ENCODE data around the gene PRKCH. TPM values are rescaled to one million over a fixed set of nuclear protein-coding genes. Genes with fewer than 3 reads are reported as not detected.
"Not testable (repeated sequence)": the region's sequence is repeated elsewhere in the genome, so short reads cannot be mapped to it uniquely, and the experiment has no call there.

PRKCH gene
- total RNA-seq, 1 experiment from 2014 or later: 3.5 TPM

DNA sequence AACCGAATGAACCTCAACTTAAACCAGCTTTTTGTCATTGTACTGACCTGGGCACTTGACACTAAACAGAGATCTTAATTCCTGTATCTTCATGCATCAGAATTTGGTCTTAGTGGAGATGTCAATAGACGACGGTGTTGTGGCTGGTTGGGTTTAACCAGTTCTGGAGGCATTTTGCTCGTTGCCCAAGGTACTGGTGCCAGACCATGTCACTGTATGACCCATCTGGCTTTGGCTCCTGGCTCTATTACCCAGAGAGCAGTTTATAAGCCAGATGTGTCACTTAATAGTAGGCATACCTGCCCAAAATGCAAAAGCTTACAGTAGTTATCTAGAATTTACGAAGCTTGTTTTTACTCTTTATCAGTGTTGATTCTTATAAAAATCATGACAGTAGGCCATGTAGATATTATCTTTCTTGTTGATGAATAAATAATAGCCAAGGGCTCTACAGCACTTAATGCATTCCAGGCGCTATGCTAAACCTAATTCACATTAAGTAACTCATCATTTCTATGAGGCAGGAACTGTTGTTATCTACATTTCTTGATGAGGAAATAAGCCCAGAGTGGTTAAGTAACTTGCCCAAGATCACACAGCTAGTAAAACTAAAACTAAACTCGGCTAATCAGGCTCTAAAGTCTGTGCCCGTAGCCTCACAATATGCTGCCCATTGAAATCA, 194.2 kb downstream of the PRKCH start:
- no peak for DNase-seq (ENCODE audit: low spot score)

DNA sequence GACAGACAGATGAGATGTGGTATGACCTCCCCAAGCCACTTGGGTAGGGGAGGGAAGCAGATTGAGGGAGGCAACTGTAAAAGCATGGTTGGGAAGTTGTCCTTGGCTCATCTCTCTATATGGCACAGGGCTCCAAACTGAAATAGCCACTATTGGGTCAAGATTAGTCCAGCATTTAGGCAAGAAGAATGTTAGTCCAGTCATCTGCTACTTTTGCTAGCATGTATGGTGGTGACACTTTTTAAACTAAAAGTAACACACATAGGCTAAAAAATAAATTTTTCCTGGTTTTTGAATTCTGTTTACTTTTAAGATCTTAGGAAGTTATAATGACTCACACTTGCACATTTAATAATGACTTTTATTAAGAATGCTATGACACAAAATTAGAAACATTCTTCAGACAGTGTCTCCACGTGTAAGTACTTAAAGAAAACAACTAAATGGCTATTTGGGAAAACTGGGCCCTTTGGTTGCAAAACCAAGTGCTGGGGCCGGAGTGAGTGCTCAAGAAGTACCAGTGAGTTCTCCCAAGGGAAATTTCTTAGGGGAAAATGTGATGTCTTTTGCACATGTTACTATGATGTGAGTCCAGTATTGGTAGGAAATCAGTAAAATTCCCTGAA, 194.9 kb downstream of the PRKCH start:
- DNase-seq (ENCODE audit: low spot score): no peak

DNA sequence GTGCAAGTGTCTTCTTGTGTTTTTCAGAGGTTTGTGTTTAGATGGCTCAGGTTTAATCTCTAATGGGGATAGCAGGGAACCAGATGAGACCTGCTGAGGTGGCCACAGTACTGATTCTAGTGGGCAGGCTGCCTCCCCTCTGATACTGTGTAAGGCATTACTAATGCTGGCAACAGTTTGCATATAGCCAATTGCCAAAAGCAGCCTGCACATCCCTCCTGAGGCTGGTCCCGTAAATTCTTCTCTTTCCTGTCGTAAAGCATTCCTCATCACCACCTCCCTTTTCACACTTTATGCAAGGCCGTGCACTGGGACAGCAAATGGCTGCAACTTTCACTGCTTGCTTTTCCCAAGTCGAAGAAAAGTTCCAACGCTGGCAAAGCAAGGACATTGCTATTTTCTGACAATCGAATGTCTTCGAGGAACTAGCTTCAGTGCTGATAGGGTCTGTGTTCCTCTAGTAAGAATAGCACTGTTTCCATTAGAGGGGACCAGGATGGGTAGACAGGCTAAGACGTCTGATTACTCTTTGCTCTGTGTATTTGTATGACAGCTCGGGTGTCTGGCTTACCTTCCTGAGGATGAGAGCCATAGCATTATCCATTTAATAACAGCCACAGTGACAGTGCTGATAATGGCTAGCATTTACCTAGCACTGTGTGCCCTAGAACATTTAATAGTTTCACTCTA, 195.7 kb downstream of the PRKCH start:
- DNase-seq (ENCODE audit: low spot score): no peak

DNA sequence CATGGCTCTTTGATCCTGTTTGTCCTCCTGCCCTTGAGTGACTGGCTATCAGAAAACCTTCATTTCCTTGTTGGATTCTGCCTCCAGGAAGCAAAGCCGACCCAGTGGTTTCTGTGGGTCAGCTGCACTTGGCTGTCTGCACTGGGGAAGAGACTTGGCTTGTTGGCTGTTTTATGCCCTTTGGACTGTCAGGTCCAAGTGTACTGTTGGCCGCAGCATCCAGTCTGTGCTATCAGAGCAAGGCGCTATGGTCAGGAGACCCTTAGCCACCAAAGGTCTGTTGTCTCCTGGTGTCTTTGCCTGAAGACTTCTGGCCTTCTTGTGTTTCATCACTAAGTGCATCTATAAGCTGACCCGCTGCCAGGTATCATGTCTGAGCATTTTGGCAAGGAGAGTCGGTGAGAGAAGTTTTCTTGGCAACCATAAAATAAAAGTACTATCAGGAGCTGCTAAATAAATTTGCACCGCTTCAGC, 196.6 kb downstream of the PRKCH start:
- no peak for DNase-seq (ENCODE audit: low spot score)

DNA sequence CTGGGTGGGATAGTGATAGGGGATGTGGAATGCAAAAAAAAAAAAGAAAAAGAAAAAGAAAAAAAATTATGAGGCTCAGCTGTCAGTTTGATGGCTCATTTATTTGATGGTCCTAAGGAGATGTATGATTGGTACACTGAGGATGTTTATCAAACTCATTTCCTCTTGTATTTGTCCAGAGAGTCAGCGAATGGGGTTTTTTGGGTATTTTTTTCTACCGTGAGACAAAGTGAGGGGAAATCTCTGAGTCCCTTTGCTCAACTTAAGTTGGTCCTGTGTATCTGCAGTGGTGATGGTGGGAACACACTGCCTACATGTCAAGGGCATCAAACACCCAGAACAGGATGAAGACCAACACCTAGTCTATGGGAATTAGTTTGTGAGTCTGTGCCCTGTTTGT, 197.0 kb downstream of the PRKCH start:
- DNase-seq (ENCODE audit: low spot score): no peak

DNA sequence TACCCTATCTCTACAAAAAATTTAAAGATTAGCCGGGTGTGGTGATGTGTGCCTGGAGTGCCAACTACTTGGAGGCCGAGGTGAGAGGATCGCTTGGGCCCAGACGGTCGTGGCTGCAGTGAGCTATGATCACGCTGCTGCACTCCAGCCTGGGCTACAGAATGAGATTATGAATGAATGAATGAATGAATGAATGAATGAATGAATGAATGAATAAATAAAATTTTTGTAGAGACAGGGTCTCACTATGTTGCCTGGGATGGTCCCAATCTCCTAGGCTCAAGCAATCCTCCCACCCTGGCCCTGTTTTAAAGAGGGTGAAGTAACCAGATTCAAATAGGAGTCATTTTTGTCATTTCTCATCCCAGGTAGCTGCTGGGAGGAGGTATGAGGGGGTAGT, 197.7 kb downstream of the PRKCH start:
- DNase-seq (ENCODE audit: low spot score): no peak

DNA sequence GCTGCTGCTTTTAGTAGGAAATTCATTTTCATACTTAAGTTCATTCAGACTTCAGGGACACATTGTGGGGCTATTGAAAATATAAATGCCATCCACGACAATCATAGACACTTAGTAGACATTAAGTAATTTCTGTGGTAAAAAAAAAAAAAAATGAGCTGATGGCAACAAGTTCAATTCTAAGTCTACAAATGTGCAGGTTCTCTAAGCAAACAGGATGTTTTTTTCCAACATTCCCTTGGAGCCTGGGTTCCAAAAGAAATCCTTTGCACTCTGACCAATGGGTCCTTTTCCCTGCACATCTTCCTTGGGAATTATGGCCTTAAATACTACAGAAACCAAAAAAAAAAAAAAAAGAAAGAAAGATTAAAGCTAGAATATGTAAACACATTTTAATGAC, 198.4 kb downstream of the PRKCH start:
- DNase-seq (ENCODE audit: low spot score): no peak

DNA sequence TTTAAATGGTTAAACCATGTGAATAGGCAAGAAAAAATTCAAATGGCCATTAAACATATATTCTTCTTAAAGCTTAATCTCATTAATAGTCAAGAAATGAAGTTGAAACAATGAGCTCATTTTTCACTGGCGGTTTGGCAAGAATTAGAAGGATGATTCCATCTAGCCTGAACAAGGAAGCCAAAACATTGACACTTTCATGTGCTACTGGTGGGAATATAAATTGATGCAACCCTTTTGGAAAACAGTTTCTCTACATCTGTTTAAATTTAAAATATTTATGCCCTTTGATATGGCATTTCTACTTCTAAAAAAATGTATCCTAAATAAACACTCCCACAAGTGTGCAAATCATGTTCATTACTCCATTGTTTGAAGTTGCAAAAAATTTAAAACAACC, 199.2 kb downstream of the PRKCH start:
- no peak for DNase-seq (ENCODE audit: low spot score)

DNA sequence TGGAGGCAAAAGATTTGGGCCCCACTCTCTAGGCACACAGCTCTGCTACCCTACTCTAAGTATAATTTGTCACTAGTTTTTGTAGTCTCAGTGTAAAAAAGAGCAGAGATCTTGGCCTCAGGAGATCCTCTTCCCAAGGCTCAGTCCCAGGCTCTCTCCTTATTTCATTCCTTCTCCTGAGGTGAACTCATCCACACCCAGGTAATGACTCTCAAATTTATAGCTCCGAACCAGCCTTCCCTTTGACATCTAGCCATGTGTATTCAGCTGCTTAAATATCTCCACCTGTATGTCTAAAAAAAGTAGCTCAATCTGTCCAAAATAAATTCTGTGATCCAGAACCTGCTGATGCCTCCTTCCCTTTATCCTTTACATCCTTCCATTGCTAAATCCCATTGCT, 200.4 kb downstream of the PRKCH start:
- no peak for DNase-seq (ENCODE audit: low spot score)

DNA sequence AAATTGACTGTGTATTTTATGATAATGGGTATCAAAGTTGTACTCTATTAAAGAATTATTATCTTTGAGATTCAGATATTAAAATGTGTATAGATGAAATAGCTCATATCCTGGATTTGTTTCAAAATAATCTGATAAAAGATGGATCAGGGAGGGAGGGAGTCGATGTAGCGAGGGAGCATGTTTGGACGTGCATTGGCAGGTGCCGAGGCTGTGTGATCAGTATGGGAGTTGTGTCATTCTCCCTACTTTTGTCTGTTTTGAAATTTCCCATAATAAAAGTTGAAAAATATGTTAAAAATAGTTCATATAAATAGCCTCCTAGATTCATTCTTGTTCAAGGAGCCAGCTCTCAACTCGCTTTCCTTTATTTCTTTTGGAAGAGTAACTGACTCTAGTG, 202.4 kb downstream of the PRKCH start:
- no peak for DNase-seq (ENCODE audit: low spot score)

DNA sequence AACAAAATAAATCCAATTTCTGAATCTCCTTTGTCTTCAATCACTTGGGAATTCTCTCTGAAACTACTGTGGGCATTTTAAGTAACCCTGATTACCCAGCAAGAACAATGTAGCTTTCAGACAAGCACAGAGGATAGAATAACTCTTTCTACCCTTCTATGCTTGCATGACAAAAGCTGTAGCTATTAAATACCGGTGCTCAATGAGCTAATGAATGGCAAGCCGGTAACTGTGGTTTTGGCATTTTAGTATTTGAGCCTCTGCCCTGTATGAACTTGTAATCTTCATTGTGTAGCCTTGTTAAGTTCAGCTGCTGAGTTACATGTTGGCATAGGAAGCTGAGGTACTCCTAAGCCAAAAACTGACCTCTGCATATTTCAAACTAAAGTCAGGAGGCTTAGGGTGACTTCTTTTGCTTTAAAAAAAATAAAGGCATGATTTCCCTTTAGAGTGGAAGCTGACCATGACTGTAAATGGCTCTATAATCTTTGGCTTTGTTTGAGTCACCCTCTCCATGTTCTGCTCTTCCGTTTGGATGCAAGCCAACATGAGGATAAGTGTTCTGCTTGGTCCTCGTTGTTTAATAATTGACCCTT, 202.9 kb downstream of the PRKCH start:
- DNase-seq (ENCODE audit: low spot score): peak; percentile 66

DNA sequence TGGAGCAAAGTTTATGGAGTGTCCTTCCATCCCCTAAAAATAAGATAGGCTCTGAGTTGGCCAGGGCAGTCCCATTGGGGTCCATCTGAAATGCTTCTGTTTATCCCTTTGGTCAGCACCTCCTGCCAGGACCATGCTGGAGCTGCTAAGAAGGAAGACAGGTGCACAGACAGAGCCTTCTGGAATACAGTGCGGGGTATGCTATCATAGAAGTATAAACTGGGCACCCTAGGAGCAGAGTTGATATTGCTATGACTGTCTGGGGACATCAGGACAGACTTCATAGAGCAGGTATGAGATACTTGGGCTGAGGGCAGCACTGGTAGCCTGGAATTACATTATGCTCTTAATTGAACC, 203.5 kb downstream of the PRKCH start:
- no peak for DNase-seq (ENCODE audit: low spot score)

DNA sequence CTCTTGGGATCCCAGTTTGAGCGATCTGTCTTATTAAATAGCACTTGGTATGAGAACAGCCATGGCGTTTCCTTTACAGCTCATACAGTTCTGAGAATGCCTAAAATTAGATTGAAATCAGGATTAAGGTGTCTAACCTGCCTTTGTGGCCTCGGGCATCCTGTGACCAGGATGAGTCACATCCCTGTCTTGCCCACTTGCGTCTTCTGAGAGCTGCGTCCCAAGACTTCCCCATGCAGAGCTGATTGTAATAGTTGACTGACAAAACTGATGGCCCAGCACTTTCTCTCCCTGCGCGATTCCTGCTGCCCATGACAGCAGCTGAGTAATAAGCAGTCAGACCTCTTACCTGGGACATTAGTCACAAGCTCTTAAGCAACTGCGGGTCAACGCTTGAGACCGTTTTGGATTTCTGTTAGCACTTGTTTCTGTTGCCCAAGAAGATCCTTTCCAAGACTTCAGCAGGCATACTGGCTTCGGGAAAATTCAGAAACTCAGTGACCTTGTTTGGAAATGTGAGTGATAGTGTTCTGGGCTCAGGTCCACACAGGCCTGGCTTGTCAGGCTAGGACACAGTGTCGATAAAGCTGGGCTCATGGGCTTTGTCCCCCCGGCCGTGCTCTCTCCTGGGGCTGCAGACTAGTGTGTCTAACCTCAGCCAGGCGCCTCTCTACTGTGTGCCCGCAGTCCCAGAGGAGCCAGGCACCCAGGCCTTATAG, 204.1 kb downstream of the PRKCH start:
- peak; percentile 87 for DNase-seq (ENCODE audit: low spot score)

DNA sequence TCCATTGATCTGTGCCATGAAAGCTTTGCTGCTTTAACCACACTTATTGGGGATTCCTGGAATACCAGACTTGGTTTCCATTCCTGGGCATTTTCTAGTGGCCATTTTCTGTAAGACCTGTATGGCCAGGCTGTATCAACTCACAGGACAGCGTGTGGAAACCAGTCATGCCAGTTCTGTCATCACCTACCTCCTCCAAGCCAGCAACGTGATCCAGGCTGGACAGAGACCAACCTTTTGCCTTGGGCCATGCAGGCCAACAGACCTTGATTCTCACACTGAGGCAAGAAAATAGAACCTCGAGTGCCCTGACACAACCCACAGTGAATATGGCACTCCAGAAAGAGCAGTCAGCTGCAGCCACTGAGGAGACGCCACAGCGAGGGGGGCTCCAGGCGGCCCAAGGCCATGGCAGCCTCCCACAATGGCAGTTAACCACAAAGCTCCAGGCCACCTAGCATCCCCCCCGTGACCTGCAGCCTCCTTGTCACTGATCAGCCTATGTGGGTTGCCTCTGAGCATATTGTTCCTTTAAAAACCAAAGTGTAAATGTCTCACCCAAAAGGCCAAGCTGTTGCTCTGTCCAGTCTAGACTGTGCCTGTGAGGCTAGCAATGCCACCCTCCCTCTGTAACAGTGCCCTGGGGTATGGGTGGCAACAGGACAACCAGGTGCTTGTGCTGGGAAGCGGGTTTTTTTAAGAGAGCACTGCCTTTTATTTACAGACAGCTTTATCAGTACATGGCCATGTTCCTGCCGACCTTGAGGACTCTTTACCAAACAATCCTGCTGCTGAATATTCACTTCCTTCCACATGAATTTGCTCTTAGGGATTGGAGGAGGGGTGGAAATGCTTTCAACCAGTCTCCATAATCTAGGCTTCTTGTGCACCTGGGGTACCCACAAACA, 205.3 kb downstream of the PRKCH start:
- no peak for DNase-seq (ENCODE audit: low spot score)

DNA sequence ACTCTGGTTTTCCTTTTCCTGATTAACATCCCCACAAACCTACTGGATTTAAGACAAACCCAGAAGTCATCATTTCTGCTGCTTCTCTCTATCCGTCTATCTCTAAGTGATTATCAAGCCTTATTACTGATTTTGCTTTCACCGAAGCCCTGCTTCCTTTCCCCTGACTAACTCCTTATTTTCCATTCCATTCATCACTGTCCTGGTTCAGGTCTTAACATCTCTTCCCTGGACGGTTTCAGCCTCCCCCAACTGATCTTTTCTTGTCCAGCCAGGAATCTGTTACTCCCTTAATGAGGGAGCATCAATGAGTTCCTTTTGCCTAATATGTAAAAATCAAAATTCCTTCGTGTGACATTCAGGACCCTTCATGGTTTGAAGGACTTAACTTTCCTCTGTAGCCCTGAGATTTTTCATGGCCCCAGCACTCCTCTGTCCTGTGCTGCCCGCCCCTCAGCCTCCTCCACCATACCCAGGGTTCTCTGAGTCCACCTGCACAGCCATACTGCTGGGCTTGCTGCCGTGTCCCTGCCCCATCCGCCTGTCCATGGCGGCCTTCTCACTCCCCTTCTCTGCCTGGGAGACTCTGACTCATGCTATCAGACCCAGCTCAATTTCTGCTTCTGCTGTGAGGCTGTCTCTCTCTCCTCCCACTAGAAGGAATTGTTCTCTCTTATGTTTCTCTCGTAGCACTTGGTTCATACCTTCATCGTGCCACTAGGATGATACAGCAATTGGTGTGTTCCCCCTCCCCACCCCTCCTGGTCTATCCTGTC, 206.1 kb downstream of the PRKCH start:
- peak; percentile 73 for DNase-seq (ENCODE audit: low spot score)

DNA sequence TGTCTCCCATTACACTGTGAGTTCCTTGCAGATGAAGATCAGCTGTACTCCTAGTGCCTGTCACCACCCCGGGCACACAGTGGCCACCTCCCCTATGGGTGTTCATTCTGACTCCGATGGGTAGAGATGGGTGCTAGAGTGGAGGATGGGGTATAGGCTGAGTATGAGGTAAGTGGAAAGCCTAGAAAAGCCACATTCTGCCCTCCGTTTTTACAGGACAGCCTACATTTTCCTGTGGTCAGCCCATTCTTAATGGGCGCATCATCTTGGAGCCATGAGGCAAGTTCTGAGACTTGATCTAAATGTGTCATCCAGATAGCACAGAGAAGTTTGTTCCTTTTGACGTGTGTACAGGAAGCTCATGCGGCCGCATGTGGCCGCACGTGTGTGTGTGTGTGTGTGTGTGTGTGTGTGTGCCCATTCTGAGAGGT, 207.2 kb downstream of the PRKCH start:
- DNase-seq (ENCODE audit: low spot score): peak; percentile 79

DNA sequence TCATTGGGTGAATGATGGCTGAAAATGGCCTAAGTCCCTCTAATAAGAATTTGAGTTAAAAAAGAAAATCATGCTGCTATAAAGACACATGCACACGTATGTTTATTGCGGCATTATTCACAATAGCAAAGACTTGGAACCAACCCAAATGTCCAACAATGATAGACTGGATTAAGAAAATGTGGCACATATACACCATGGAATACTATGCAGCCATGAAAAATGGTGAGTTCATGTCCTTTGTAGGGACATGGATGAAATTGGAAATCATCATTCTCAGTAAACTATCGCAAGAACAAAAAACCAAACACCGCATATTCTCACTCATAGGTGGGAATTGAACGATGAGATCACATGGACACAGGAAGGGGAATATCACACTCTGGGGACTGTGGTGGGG, 208.0 kb downstream of the PRKCH start:
- DNase-seq (ENCODE audit: low spot score): not testable (repeated sequence)

DNA sequence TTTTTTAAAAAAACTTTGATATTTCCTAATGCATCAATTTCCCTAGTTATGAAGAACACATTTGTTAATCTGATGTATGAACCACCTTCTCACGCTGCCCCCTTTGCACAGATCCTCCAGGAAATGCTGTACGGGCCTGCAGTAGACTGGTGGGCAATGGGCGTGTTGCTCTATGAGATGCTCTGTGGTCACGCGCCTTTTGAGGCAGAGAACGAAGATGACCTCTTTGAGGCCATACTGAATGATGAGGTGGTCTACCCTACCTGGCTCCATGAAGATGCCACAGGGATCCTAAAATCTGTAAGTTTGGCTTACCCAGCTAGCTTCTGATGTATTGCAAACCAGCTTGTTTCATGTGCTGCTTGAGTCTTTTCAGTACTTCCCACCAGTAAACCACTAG, 208.9 kb downstream of the PRKCH start:
- DNase-seq (ENCODE audit: low spot score): no peak

DNA sequence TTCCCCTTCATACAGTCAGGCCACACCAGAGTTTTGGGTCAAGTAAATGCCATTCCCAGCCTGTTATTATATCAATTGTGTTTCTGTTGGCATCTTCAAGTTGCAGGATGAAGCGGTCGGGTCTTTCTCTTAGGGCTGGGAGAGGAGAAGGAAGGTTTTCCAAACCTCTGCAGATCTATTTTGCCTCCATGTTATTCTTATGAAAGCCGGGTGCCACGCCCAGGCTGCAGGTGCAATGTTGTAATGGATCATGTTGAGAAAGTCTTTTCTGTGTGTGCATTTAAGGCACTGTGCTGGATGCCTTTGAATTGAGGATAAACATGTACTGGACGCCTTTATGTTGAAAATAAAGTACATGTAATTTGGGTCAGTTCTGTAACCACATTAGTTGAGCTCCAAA, 209.5 kb downstream of the PRKCH start:
- no peak for DNase-seq (ENCODE audit: low spot score)

DNA sequence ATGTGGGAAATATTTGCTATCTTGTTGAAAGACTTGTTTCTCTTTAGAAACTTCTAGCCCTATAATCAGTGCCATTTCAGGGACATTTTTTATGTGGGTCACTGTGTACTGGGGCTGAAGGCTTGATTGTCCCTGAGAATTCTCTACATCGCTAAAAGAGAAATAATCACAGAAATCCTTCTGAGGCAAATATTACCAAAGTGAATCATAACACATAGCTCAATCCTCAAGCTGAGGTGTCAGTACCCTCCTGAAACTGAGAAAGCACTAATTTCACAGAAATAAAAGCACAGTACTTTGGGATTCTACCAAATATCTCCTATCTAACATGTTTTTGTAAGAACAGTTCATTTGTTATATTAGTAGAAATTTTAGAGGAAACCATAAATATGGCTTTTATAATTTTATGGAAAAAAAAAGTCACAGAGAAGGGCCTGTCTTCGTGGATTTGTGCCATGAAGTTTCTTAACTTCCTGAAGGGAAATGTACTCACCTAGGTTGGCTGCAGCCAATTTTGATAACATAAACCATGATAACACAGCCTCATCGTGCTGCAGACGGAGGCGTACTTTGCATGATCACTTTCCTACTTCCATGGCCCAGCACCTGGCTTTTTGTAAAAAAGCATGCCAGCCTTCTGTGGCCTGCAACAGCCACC, 210.2 kb downstream of the PRKCH start:
- DNase-seq (ENCODE audit: low spot score): no peak

All from A172 (cell line).